Transverse colon (tissue), 3 donors: Measurements from ENCODE around the gene ORC2.

Source experiments
- EP300 ChIP-seq: sonication (generic); formaldehyde crosslinking; IDR thresholded peaks from one replicate; pipeline ENCODE4 v1.6.1; 2017; ENCODE audit warnings: antibody characterized with exemption, low read depth
- POLR2A ChIP-seq: fragments of 450-650 bp; IDR thresholded peaks from one replicate; pipeline ENCODE4 v1.6.1; 2016; ENCODE audit warnings: antibody characterized with exemption, mild to moderate bottlenecking, moderate library complexity
- TF ChIP-seq, protein P1 (sequence below), 5 experiments: fragments of 200-600 bp in 3 of 5; fragments of 450-650 bp in 2 of 5; sonication (generic) in 3 of 5; IDR thresholded peaks; 1 replicate in 2 of 5; 2 replicates in 3 of 5; pipeline ENCODE4 v1.5.1; 2016 to 2017; ENCODE audit warnings: antibody characterized with exemption in 5 of 5, inconsistent platforms in 3 of 5, mild to moderate bottlenecking in 2 of 5, moderate library complexity in 1 of 5

DNA sequence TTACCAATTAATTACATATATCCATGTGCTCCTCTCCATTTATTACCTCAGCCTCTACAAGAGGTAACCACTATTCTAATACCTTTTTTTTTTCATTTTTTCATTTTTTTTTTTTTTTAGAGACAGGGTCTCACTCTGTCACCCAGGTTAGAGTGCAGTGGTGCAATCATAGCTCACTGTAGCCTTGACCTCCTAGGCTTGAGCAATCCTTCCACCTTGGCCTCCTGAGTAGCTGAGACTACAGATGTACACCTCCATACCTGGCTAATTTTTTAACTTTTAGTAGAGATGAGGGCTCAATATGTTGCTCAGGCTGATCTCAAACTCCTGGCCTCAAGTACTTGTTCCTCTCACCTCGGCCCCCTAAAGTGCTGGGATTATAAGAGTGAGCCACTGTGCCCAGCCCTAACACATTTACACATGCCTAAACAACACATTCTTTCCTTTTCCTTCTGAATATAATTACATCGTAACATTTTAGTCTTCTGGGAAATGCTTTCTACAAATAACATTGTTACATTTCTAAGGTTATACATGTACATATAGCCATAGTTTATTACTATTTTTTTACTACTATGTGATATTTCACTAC lies 85.1 kb downstream of the ORC2 start:
- TF ChIP-seq EP300: no peak
- no peak for TF ChIP-seq POLR2A
- TF ChIP-seq, protein P1, sequence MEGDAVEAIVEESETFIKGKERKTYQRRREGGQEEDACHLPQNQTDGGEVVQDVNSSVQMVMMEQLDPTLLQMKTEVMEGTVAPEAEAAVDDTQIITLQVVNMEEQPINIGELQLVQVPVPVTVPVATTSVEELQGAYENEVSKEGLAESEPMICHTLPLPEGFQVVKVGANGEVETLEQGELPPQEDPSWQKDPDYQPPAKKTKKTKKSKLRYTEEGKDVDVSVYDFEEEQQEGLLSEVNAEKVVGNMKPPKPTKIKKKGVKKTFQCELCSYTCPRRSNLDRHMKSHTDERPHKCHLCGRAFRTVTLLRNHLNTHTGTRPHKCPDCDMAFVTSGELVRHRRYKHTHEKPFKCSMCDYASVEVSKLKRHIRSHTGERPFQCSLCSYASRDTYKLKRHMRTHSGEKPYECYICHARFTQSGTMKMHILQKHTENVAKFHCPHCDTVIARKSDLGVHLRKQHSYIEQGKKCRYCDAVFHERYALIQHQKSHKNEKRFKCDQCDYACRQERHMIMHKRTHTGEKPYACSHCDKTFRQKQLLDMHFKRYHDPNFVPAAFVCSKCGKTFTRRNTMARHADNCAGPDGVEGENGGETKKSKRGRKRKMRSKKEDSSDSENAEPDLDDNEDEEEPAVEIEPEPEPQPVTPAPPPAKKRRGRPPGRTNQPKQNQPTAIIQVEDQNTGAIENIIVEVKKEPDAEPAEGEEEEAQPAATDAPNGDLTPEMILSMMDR (IDR thresholded peaks at IDR 0.05): no peak
